HepG2 (cell line): ENCODE data around the gene H1-8. TPM values are rescaled to one million over a fixed set of nuclear protein-coding genes. Genes with fewer than 3 reads are reported as not detected.

Experiments
- ARNTL ChIP-seq: sonication (generic); formaldehyde crosslinking; IDR thresholded peaks from 2 replicates; pipeline ENCODE4 v1.4.0; 2020; ENCODE audit warnings: mild to moderate bottlenecking, missing genetic modification reagents
- CENPX ChIP-seq: sonication (generic); formaldehyde crosslinking; IDR thresholded peaks from 2 replicates; pipeline ENCODE4 v1.9.0; 2021; ENCODE audit warnings: mild to moderate bottlenecking, missing genetic modification reagents, moderate library complexity
- DNMT3B ChIP-seq: conservative IDR thresholded peaks from 2 replicates; pipeline ENCODE4 v1.6.1; 2016; ENCODE audit warnings: missing biosample characterization, control low read depth
- ETS1 ChIP-seq: sonication (generic); formaldehyde crosslinking; IDR thresholded peaks from 2 replicates; pipeline ENCODE4 v1.4.0; 2020; ENCODE audit warnings: missing genetic modification reagents
- FOXP1 ChIP-seq, 2 experiments: fragments of 450-650 bp in 1 of 2; IDR thresholded peaks; 2 replicates each; pipeline ENCODE4 v1.6.1; 2017 to 2018; ENCODE audit warnings: antibody characterized with exemption in 1 of 2
- GMEB2 ChIP-seq: IDR thresholded peaks from 2 replicates; pipeline ENCODE4 v1.6.1; 2016; ENCODE audit warnings: missing biosample characterization, missing genetic modification reagents, low read depth
- MLLT10 ChIP-seq: sonication (generic); formaldehyde crosslinking; IDR thresholded peaks from 2 replicates; pipeline ENCODE4 v1.4.0; 2020; ENCODE audit warnings: missing genetic modification reagents
- NFKB2 ChIP-seq: sonication (generic); formaldehyde crosslinking; IDR thresholded peaks from 2 replicates; pipeline ENCODE4 v1.4.0; 2020; ENCODE audit warnings: missing genetic modification reagents, borderline replicate concordance
- NR2F2 ChIP-seq: IDR thresholded peaks from 2 replicates; pipeline ENCODE4 v1.6.1; 2012; ENCODE audit warnings: low read depth, inconsistent platforms, borderline replicate concordance
- PRMT3 ChIP-seq: sonication (generic); formaldehyde crosslinking; IDR thresholded peaks from 2 replicates; pipeline ENCODE4 v1.8.1; 2022; ENCODE audit warnings: low read depth, mild to moderate bottlenecking, moderate library complexity, missing genetic modification reagents, borderline replicate concordance
- RFXAP ChIP-seq: sonication (generic); formaldehyde crosslinking; IDR thresholded peaks from 2 replicates; pipeline ENCODE4 v1.4.0; 2020; ENCODE audit warnings: missing genetic modification reagents, borderline replicate concordance
- ZBTB26 ChIP-seq: IDR thresholded peaks from 2 replicates; pipeline ENCODE4 v1.6.1; 2016; ENCODE audit warnings: missing compliant biosample characterization, missing genetic modification reagents, borderline replicate concordance
- ZNF143 ChIP-seq: sonication (generic); formaldehyde crosslinking; IDR thresholded peaks from 2 replicates; pipeline ENCODE4 v1.4.0; 2020; ENCODE audit warnings: missing genetic modification reagents
- ZNF292 ChIP-seq: sonication (generic); formaldehyde crosslinking; IDR thresholded peaks from 2 replicates; pipeline ENCODE4 v1.8.1; 2022; ENCODE audit warnings: mild to moderate bottlenecking, low read depth, missing genetic modification reagents, borderline replicate concordance
- ZNF34 ChIP-seq: sonication (generic); formaldehyde crosslinking; IDR thresholded peaks from 2 replicates; pipeline ENCODE4 v1.4.0; 2020; ENCODE audit warnings: mild to moderate bottlenecking, missing genetic modification reagents, borderline replicate concordance
- ZNF646 ChIP-seq: sonication (generic); formaldehyde crosslinking; IDR thresholded peaks from 2 replicates; pipeline ENCODE4 v1.9.0; 2021; ENCODE audit warnings: mild to moderate bottlenecking, missing genetic modification reagents
- ZNF776 ChIP-seq: sonication (generic); formaldehyde crosslinking; IDR thresholded peaks from 2 replicates; pipeline ENCODE4 v1.4.0; 2020; ENCODE audit warnings: mild to moderate bottlenecking, missing genetic modification reagents
- ZSCAN29 ChIP-seq: sonication (generic); formaldehyde crosslinking; conservative IDR thresholded peaks from 2 replicates; pipeline ENCODE4 v1.4.0; 2020; ENCODE audit warnings: mild to moderate bottlenecking, missing genetic modification reagents
- polyA plus RNA-seq, 8 experiments: library from polyadenylated mRNA; depleted of rRNA in 3 of 8; stranded (reverse) in 7 of 8; unstranded in 1 of 8; fragments of >200 nt; fragmentation: Illumina TruSeq in 4 of 8; extraction: Trizol in 4 of 8; gene quantifications; 2 replicates each; pipeline versions ENCODE4 v1.2.1 to v1.2.3, GENCODE V29; 2011 to 2016; ENCODE audit warnings: low read depth in 4 of 8, missing spikeins in 1 of 8, mixed read lengths in 1 of 8; ENCODE audit not compliant: insufficient read depth in 1 of 8
- total RNA-seq, 5 experiments: library from RNA; depleted of rRNA; stranded (reverse); fragments of >200 nt; fragmentation: Illumina TruSeq; extraction: Trizol; gene quantifications; 2 replicates each; pipeline ENCODE4 v1.2.3, GENCODE V29; 2016; ENCODE audit warnings: low read depth in 1 of 5

Gene H1-8
- total and polyA plus RNA-seq, 2 of the 13 experiments (the other 11 are each of a cell fraction or from before 2014, with no cell fraction given) = 0.08 TPM; not detected in 1

- TF ChIP-seq ZNF646 (CRISPR knock-in tag) (no peak; the same call in 1 of the 2 replicates), RFXAP (0 out of 2 replicates have a peak, but pooled peaks have one; percentile 28), ZNF292 (peak; percentile 98), MLLT10 (CRISPR knock-in tag) (no peak), ZSCAN29 (CRISPR knock-in tag) (0 out of 2 replicates have a peak, but pooled peaks have one; percentile 48), ZNF34 (CRISPR knock-in tag) (no peak; the same call in 1 of the 2 replicates), PRMT3 (no peak), FOXP1 (IDR thresholded peaks at IDR 0.05) (no peak), FOXP1 (CRISPR knock-in tag; IDR thresholded peaks at IDR 0.05) (peak; percentile 43; the same call in 1 of the 2 replicates), DNMT3B (CRISPR knock-in tag) (peak; percentile 74; the same call in 1 of the 2 replicates), GMEB2 (no peak), ZNF143 (no peak; the same call in 1 of the 2 replicates), NR2F2 (peak; percentile 58; the same call in 1 of the 2 replicates), CENPX (no peak), ZBTB26 (CRISPR knock-in tag) (peak; percentile 26; the same call in 1 of the 2 replicates), ZNF776 (CRISPR knock-in tag) (no peak), ARNTL (0 out of 2 replicates have a peak, but pooled peaks have one; percentile 20), NFKB2 (CRISPR knock-in tag) (no peak), ETS1 (CRISPR knock-in tag) (0 out of 2 replicates have a peak, but pooled peaks have one; percentile 73)
These were observed 53.5 kb downstream of the H1-8 start (continued) for GRCh38 chr3:129596194-129597086.
